Right renal pelvis (tissue), 4 donors: Measurements from ENCODE around the gene CEMIP. TPM values are rescaled to one million over a fixed set of nuclear protein-coding genes. Genes with fewer than 3 reads are reported as not detected.
A peak's percentile ranks its signal among the peaks of the same experiment; 100 is the strongest.

Experiments used
- DNase-seq, 4 donors: peaks; one replicate each; pipeline ENCODE4 v3.0.0-alpha.2; 2013; ENCODE audit warnings: low read depth in 4 of 4, low spot score in 3 of 4, missing footprints in 1 of 4
- polyA plus RNA-seq, 4 donors: library from polyadenylated mRNA; unstranded; fragments of 120-200 nt; gene quantifications; one replicate each; pipeline ENCODE4 v1.2.1, GENCODE V29; 2013; ENCODE audit not compliant: insufficient read length in 4 of 4

CEMIP gene
- polyA plus RNA-seq, 4 donors, result 1.6 to 4.0 (median 3.0) TPM

DNA sequence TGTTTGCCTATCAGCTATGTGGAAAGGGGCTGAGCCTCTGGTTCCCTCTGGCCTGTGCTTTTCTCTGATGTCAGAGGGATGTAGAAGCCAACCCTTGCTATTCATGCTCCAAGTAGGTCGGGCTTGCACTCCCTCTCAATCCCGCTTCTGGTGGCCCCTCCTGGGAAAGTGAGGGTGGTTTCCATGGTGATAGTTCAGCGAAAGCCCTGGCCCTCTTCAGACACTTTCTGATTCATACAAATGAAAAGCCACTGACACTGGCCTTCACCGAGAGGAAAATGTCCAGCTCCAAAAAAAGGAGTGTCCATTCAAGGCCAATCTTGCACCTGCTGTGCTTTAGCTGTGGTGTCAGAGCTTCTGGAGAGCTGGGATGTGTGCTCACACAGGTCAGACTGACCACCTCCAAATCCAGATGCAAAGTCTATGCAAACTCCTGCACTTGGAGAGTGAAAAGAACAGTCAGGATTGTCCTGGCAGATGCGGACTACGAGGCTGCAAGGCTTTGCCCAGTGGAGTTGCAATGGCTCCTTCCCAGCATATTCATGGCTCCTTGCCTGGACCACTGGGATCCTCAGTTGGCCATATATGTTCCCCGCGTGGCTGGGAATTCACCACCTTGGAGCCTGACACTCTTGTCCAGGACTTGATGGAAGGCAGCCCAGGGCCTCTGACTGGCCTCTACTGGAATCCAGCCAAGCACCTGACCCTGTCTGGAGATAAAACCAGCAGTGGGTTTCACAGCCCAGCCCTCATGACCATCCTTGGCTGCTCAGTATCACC lies 96.6 kb downstream of the CEMIP start:
- DNase-seq, result no peak

DNA sequence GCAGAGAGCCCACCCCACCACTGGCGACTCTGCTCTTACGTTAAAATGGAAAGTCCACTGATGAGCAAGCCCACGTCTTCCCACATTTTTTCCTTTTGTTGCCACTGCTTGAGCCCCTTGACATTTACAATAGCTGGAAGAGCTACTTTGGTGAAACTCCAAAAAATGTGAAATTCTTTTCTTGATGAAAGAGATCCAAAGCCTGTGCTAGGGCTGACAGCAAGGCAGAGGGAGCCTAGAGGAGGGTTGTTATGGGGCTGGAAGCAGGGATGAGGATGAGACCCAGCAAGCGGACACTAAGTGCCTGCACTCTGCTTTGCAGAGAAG lies 97.1 kb downstream of the CEMIP start:
- no peak for DNase-seq

DNA sequence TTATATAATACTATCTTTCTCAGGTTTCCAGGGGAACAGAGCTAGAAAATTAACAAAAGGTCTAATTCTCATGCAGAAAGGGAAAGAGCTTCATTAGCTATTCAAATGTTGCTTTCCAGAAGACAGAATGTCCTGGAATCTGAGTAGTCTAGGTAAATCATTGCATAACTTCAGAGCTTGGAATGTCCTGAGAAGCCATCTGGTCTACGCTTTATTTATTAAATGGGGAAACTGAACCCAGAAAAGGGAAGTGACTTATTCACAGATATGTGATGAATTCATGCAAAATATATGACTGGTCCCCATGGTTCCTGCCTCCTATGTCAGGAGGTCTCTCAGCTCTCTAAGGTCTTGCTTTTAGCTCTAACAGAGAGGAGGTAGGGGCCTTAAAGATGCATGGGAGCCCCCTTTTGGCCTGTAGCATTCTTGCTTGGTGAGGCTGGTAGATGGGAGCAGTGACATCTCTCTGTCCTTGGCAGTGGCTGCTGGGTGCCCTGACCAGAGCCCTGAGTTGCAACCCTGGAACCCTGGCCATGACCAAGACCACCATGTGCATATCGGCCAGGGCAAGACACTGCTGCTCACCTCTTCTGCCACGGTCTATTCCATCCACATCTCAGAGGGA lies 99.2 kb downstream of the CEMIP start:
- DNase-seq, result no peak

DNA sequence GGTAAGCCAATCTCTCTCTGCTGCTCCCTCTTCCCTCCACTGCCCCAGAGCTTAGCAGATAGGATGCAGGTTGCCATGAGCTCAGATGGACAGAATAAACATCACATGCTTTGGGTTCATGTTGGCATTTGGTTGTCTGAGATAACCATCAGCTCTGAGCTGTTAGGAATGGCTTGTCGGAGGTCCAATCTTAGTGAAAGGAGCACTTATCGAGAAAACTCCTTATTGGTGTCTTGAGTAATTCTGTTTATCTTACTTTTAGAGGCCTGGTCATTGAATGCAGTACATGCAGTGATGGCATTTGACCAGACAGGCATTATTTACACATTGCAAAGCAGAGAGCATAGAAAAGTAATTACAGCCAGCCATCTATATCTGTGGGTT lies 99.7 kb downstream of the CEMIP start:
- DNase-seq, result no peak

DNA sequence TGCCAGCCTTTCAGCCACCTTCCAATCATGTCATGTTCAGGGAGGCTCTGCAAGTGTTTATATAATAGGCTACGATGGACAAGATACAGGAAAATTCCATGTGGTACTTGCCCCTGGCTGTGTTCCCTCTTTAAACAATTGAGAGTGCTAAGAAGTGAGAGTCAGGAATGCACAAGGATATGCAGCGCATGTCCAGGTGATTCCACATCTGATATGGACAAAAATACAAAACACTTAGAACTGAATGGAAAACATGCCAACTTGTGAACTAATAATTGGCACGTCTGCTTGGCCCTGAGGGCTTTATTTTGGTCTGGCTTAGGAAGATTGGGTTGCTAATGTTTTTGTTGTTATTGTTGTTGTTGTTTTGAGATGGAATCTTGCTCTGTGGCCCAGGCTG lies 100.9 kb downstream of the CEMIP start:
- no peak for DNase-seq

DNA sequence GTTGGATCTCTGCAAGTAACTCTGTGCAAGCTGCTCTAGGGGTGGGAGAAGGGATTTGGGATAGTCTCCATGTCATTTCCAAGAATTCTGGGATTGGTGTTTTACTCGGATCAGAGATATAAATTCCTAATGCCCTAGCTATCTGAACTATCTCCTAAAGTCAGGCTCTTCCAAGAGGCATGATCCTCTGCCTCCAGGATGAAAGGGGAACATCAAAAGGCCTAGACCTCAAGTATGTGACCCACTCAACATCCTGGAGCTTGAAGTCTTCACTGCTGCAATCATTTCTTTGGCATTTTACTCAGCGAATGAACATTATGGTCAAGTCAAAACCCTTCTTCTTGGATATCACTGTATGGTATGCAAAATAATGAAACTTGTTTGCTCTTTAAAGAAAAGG lies 104.5 kb downstream of the CEMIP start:
- DNase-seq, result no peak

DNA sequence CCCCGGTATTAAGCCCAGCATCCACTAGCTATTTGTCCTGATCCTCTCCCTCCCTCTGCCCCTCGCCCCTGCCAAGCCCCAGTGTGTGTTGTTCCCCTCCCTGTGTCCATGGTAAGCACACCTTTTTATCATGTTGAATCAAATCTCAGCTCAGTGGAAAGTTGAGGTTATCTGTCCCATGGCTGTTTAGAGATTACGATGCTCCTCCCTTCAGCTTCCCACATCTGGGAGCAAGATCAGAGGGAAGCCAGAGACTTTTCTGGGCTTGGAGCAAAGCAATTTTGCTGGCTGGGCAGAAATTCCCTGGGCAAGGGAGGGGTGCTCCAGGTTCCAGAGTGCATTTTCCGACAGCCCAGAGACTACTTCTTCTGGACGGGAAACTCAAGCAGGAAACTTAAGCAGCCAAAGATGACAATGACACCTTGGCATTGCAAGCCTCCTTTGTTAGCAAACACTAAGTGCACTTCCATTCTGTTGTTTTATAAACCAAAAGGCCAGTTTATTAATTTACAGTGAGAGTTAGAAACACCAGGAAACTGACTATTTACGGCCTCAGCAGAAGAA lies 105.9 kb downstream of the CEMIP start:
- no peak for DNase-seq

DNA sequence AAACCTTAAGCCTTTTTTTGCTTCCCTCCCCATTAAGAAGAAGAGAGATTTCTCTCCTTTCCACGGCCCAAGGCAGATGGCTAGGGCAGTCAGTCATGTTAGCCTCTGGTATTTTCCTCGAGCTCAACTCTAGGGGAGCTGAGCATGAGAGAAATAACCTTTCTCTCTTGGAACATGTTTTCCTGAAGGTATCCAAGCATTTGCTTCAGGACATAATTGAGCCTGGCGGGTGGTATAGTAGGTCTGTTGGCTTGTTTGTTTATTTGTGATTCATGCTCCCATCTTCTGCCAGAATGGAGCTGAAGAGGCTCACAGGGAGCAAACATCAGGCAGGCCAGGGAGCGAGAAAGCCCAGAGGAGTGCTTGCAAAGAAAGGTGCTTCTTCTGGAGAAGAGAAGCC lies 108.0 kb downstream of the CEMIP start:
- DNase-seq, result no peak

DNA sequence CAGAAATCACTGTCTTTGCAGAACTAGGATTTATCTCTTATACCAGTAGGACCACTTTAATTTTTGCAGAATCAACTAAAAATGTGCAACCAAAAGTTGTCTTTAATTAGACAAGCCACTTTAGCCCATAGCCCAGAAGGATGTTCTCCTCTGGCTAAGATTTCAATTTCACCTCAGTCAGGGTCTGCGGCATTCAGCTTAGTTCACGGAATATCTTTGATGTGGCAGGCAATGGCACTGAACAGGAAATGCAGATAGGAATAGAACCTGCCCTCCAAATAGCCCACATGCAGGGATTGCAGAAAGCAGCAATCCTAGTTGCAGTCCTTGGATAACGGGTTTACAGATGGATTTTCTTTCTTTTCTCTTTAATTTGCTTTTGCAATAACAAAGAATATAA lies 109.7 kb downstream of the CEMIP start:
- DNase-seq, result no peak

DNA sequence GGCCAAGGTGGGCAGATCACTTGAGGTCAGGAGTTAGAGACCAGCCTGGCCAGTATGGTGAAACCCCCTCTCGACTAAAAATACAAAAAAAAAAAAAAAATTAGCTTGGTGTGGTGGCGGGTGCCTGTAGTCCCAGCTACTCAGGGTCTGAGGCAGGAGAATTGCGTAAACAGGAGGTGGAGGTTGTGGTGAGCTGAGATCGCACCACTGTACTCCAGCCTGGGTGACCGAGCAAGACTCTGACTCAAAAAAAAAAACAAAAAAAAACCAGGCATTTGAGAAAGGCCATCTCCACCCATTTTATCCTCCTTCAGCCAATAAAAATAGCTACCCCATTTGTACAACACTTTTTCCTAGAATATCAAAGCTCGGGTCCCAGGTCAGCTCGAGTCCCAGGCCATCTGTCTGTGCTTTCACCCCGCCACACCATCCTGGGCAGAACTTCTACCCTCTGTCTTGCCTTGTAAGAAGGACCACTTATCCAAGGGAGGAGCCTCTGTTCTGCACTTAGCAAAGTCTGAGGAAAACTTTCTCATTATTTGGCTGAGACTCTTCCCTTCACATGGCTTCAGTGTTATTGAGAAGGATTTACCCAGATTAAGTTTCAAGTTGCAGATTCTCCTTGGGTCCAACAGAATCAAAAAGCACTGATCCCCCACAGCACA lies 111.3 kb downstream of the CEMIP start:
- DNase-seq, result no peak

DNA sequence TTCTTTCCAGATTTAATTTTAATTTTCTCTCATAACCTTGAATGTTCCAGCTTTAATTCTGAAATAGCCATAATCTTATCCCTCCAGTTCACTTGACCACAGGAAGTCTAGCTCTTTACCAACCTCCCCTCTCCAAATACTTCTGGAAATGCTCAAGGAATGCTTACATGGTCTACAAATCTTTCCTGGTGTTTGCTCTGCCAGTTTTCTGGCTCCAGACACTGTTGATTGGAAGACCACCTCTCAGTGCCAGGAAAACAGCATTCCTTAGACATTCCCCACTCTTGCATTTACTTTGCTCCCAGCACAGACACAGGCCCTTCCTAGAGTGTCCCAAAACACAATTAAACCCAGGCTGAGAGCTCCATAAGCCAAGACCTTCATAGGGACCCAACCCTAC lies 111.8 kb downstream of the CEMIP start:
- no peak for DNase-seq

DNA sequence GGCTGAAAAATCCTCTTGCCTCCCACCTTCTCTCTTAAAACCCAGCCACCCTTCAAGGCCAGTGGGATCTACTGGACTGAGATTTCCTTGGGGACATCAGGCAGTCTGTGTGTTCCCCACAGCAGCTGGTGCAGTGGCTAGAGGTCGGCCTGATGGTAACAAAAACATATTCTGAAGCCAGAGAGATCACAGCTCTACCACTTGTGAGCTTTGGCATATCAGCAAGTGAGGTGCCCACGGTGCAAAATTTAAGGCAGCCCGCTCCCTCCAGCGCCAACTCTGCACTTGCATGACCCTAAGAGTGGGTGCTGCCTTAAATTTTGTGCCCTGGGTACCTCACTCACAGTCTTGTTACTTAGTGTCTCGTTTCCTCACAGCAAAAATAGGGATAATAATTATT lies 113.2 kb downstream of the CEMIP start:
- DNase-seq, result no peak

DNA sequence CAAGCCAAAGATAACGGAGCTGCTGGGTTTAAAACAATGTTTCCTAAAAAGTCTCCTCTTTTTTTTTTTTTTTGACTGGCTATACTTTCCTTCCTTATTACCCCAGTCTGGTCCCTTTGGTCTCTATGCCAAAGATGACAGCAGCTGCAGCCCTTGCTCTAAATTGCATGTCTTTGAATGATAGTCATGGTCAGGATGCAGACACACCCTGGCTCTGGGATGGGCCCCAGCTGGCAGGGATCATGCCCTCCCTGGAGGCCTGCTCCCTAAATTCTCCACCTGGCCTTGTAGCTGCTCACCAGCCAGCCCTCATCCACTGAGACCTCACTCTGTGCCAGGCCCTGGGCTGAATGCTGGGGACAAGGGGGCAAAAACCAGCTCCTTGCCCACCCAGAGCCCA lies 114.6 kb downstream of the CEMIP start:
- no peak for DNase-seq

DNA sequence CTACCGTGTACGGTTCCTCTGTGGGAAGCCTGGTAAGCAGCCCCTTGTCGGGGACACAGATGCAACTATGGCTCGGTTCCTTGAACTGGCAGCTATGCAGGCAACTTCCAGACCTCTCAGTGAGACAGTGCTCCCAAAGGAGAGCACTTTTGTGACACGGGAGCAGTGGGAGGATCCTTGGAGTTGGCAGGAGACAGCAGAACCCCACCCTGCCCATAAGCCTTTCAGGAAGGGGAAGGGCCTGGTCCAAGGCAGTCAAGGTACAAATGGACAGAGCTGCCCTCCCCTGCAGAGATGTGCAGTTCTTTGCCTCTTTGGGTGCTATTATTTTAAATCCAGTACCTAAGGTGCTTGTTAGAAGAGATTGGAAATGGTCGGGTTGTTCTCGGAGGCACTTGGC lies 115.9 kb downstream of the CEMIP start:
- DNase-seq, result no peak

DNA sequence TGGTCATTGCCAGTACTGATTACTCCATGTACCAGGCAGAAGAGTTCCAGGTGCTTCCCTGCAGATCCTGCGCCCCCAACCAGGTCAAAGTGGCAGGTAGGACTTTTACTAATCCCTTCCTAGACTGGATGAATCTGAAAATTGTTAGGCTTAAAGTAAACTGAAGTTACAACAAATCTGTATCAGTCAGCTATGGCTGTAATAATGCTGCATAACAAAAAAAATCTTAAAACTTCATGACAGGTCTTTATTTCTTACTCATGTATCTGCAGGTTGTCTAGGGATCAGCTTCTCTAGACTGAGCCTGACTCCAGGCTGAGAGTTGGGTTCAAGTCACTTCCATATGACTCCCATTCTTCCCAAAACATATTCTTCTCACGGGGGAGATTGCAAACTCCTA lies 116.8 kb downstream of the CEMIP start:
- DNase-seq, result no peak

DNA sequence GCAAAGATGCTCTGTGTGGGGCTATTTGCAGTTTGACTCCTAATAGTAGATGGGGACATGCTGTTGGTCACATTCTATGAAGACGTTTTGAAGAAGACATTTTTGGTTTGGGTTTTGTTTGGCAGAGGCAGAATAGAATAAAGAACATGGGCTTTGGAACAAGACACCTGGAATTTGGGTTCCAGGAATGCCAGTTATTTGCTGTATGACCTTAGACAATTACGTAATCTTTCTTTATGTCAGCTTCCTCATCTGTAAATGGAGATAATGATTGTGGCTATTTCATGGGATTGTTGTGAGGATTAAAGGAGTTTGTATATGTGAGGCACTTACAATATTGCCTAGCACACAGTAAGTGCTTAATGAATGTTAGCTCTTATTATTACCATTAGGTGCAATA lies 118.9 kb downstream of the CEMIP start:
- no peak for DNase-seq

DNA sequence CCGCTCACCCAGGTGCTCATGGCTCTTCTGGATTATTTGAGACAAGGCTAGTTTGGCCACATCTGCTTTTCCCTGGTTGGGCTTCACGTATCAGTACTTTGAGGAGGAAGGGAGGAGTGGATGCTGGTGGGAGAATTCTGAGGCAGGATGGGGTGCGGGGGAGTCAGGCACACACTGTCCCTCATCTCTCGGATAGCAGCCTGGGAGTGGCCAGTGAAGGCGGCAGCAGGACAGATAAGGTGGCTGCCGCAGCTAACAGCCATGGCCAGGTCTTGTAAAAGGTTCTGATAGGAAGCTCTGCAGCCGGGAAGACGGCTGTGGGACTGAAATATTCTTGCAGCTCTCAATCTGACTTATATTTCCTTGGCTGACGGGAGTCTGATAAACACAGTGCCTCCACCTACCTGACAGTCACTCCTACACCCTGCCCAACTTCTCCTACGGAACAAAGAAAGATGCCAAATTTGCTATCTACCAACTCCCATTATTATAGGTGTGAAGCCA lies 123.2 kb downstream of the CEMIP start:
- peak in 3 of 4 donors; percentile 16 to 48 (median 42) for DNase-seq

DNA sequence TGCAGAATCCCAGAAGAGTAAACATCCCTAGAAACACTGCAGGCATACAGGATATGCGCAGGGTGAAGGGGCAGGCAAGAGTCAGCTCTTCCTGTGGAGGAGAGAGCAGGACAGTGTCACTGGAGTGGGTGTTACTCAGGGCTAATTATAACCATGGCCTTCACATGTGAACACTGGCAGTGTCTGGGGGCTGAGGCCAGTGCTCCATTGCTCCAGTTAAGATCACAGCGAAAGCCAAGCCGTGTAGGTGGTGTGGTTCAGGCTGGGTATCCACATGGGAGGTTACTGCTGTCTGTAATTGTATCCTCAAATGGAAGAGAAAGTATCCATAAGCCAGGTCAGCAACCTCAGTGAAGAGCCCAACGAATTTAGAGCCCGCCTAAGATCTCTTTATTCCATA lies 125.8 kb downstream of the CEMIP start:
- DNase-seq, result peak in 3 of 4 donors; percentile 9 to 31 (median 31)

DNA sequence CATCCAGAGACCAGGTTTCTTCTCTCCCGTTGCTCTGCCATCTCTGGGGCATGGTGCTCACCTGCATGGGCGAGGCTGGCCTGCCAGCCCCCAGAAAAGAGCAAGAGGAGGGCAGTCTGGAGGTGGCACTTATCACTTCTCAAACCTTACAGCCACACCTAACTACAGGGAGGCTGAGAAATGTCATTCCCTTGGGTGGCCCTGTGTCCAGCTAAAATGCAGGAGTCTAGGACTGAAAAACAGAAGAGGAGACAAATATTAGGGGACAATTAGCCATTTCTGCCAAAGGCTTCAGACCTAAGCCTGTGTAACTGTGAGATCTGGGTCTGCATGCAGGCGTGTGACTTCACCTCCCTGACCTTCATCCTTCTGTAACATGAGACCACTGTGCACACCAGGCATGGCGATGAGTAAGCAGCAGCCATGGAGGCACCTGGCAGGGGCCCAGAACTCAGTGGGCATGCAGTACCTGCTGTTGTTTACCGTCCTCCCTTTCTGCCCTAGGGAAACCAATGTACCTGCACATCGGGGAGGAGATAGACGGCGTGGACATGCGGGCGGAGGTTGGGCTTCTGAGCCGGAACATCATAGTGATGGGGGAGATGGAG lies 127.1 kb downstream of the CEMIP start:
- DNase-seq, result peak in 3 of 4 donors; percentile 16 to 48 (median 18)

DNA sequence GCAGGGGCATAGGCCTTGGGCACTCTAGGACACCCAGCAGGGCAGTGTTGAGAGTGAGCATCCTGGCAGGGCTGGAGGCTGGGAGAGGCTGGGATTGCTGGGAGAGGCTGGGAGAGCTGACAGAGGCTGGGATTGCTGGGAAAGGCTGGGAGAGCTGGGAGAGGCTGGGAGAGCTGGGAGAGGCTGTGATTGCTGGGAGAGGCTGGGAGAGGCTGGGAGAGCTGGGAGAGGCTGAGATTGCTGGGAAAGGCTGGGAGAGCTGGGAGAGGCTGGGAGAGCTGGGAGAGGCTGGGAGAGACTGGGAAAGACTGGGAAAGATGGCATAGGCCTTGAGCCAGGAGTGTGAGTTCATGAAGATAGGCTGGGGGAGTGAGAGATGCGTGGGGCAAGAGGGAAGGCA lies 132.7 kb downstream of the CEMIP start:
- no peak for DNase-seq

DNA sequence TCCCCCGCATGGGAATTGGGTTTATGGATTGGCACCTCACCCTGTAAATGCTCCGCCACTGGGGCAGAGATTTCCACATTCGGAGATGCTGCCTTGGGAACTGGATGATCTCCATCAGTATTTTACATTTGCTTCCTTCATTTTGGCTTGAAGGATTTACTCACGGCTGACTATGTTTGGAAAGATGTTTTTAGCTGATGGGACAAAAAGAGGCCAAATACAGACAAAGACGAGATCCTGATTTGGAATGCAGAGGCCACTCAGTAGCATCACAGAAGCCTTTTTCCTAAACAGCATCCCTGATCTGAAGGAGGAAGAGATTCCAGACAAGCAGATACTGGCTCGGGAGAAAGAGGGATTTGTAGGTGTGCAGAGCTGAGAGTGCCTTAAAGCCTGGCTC lies 133.5 kb downstream of the CEMIP start:
- DNase-seq, result no peak
